ENCODE data around the gene CPT1B.

Gene CPT1B

GRCh38 chr22:50584106-50585096 is 6.2 kb upstream of the CPT1B start:
- DNase-seq, result no peak

DNA sequence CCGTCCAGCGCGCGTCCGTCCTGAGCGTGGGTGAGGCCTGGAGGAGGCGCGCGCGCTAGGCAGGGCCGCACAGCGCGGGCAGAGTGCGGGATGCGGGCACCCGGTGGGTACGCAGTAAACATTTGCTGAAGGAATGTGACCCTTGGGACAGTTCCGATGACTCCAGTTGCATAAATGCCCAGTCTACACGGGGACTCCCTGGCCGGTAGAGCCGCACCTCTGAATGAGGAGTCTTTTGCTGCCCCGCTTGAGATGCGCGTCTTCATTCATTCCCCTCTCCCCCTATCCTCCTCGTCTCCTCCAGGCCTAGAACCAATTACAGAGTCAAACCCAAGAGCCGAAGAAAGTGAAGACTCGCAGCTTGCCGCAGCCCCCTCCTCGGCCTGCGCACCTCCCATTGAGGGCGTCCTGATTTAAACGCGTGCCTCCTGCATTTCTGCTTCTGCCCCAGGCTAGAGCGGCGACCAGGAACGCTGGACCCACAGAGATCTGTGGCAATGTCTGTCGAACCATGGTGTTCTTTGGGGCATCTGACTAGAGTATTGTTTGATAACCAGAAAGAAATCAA is 5.2 kb upstream of the CPT1B start:
- no peak for DNase-seq

- peak; percentile 93 for DNase-seq
Observed at GRCh38 chr22:50582493-50583293, 4.5 kb upstream of the CPT1B start, which contains the start of gene CHKB. Gene CHKB (minus strand): TSS chr22:50582849. CDS start chr22:50582781, 68 bp downstream.

- DNase-seq, result no peak
Observed at GRCh38 chr22:50581950-50582492, 3.8 kb upstream of the CPT1B start.

DNA sequence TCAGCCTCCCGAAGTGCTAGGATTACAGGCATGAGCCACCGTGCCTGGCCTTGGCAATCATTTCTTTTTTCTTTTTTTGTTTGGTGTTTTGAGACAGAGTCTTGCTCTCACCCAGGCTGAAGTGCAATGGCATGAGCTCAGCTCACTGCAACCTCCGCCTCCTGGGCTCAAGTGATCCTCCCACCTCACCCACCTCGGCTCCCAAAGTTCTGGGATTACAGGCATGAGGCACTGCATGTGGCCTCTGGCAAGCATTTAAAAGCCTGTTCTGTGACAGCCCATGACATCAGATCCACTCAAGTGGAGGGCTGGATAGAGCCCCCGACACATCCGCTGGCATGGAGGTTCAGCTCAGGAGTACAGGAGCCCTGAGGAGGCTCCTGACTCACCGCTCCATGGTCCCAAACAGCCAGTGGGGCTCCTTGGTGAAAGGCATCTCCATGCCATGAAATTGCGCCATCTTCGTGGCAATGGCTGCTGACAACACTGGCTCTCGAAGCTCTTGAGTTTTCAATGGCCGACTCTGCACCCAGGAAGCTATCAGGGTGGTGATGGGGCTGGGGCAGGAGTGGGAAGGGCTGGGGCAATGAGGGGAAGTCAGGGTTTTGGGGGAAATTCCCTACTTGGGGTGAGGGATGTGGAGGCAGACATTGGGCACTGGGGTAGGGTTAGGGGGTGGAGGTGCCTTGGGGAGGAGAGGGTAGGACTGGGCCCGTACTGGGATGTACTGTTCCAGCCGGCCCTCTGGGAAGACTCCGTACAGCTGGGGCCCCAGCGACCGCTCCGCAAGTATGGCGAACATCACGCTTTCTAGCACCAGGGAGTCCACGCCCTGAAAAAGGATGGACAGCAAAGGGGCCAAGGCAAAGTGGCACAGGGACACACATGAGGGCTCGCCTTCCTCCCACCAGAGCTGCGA is 3.1 kb upstream of the CPT1B start:
- DNase-seq, result no peak

DNA sequence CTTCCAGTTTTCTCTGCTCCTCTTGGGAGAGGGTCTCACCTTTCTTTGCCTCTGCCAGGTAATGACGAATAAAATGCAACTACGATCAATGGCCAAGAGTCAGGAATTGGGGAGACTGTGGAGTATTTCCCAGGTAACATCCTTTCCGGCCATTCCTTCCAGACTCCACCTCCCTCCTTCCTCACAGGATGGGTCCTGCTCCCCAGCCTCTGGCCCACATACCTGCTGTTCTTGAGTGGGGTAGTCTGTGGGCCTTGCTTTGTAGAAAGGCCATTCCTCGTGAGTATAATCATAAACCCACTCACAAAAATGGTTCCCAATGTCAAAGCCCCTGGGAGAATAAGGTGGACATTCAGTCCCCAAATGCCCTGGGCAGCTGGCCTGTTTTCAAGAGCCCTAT is 1.5 kb upstream of the CPT1B start:
- DNase-seq, result no peak

DNA sequence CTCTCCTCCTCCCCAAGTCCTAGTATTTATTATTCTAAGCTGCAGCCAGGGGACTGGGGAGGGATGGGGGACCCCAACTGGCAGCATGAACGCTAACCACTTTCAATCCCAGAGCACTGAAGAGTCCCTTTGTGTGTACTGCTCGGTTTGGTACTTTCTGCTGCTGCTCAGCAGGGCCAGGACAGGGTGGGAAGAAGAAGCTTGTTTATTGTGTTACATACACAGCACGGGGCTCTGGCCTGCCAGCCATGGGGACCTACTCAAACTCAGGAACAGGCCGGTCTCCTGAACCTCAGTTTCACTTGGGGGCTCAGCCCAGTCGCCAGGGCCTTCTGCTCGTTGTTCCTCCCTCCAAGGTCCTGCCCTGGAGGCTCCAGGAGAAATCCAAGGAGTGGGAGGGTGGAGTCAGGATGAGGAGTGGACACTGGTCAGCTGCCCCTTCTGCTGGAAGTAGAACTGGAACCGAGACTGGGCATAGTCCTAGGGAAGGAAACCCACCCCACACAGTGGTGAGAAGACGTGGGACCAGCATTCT is 616 bp upstream of the CPT1B start:
- no peak for DNase-seq

GRCh38 chr22:50577697-50577986 is 585 bp downstream of the CPT1B start:
- DNase-seq, result no peak

DNA sequence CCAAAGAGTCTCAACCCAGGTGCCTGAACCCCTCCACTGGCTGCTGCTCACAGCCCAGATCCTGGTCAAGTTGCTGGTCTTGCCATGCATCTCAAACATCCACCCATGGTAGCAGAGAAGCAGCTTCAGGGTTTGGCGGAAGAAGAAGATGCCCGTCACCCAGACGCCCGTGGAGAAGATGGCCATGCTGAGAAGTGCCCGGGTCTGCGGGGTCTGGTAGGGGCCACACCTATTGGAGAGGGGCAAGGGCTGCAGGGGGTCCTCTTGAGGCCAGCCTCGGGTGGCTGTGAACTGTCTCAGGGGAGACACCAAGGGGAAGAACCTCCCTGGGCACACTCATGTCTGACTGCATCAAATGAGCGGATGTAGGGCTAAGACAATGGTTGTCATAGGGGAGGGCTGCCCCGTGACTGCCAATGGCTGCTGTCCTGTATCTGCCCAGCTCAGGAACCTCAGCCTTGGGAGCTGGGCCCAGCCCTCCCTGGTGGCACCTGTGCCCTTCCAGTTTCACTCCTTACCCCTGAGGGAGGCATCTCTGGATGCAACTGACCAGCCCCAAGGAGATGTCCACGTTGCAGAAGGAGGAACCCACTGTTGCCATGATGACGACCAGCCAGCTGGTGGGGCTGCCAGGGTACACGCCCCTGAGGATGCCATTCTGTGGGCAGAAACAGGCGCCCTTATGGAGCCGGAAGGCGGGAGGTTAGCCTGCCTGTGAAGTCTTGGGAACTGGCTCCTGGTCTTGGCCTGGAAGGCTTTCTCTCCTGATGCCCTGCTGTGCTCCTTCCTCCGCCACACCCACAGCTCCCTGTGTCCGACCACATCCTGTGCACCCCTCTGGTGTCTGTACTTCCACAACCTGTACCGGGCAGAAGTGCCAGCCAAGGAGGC is 1.2 kb downstream of the CPT1B start:
- DNase-seq, result no peak

- DNase-seq, result no peak
Observed at GRCh38 chr22:50576070-50576469, 2.2 kb downstream of the CPT1B start.

GRCh38 chr22:50575426-50575941 is 2.7 kb downstream of the CPT1B start:
- no peak for DNase-seq

DNA sequence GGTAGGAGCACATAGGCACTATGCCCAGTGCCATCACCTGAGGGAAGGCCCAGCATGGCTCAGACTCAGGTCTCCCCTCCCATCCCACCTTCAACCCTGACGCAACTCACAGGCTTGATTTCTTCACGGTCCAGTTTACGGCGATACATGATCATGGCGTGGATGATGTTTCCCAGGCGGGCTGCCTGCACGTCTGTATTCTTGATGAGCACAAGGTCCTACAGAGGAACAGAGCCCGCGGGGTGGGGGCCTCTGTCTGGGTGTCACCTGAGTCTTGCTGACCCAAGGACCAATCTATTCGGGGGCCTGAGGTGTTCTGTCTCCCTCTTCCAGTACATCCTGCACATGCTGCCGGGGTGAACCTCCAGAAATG is 3.9 kb downstream of the CPT1B start:
- DNase-seq, result no peak

- no peak for DNase-seq
Observed at GRCh38 chr22:50573491-50574382, 4.5 kb downstream of the CPT1B start.

DNA sequence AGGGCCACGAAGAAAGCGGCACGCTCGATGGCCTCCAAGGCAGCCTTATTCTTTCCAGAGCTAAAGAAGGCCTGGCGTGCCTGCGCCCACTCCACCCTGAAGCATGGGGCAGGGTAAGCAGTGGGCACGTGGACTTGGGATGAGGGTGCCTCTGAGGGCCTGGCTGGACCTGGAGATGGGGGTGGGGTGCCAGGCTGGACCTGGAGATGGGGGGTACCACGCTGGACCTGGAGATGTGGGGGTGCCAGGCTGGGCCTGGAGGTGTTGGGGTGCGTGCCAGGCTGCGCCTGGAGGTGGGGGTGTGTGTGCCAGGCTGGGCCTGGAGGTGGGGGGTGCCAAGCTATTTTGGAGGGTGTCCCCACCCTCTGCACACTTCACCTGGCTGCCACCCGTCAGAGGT is 5.3 kb downstream of the CPT1B start:
- no peak for DNase-seq

DNA sequence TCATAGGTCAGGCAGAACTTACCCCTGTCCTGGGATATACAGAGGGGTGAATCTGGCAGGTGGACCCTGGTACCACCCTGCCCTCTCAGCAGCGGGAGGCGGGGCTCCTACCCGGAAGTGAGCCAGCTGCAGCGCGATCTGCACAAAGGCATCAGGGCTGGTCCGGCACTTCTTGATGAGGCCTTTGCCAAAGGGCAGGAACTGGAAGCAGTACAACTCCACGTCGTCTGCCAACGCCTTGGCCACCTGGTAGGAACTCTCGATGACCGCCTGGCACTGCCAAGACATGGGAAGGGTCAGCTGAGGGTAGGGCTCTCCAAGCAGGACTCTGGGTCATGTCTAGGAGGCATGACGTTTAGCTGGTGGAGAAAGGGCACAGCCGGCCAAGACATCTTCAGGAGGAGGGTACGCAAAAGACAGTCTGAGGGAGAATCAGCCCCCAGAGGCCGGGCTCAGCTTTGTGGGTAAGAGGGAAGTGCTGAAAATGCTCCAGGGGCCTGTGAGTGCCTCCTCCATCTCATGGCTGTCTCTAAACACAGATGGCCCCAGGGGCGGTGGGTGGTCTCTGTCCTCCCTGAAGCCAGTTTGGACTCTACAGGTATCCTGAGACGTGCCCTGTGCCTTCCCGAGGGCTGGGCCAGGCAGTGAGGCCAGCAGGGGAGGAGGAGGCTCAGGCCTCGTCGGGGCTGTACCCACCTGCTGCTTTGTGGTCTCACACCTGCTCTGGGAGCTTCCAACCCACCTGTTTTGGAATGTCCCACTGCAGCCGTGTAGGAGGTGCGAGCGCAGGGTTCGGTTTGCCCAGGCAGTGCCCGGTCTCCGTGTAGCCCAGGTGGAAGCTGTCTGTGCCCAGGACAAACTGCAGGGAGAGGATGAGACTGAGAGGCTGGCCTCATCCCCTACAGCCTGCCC is 6.7 kb downstream of the CPT1B start:
- DNase-seq, result no peak

- no peak for DNase-seq
Observed at GRCh38 chr22:50570861-50571260, 7.4 kb downstream of the CPT1B start.

DNA sequence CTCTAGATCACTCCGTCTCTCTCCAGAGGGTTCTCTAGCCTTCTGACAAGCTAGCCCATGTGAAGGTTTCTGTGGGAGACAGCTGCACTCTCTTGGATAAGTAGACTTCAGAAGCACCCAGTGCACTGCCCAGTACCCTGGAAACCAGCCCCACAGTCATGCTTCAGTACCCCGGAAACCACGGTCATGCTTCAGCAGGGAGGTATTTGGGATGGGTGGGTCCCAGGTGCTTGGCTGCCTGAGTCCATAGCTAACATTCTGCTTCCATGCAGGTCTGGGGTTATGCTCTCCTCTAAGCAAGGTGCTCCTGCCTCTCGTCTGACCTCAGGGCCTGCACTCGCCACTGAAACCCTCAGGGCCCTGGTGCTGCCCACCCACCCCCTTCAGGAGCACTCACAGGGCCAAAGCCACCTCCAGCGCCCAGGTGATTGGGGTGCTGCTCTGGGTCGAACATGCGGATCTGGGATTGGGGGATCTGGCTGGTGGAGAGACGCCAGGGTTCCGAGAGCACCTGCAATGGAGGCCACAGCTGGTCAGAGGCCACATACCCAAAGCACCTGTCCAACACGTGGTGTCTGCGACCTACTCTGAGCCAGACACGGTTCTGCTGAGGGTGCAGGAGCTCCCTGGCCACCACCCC is 8.2 kb downstream of the CPT1B start:
- DNase-seq, result no peak

- DNase-seq, result no peak
Observed at GRCh38 chr22:50569041-50569459, 9.2 kb downstream of the CPT1B start.

Measured in NCI-H1436 treated with DMSO at 0.1 percent for 48 hours (cell line).